ENCODE measurements around the gene ACP2.

The ACP2 gene

GRCh38 chr11:47268448-47269001, 19.9 kb upstream of the ACP2 start:
- no peak for DNase-seq

GRCh38 chr11:47267876-47268275, 19.3 kb upstream of the ACP2 start:
- no peak for DNase-seq

- DNase-seq, result no peak
Measured at GRCh38 chr11:47264521-47264920, 15.9 kb upstream of the ACP2 start.

GRCh38 chr11:47264119-47264518, 15.5 kb upstream of the ACP2 start:
- no peak for DNase-seq

GRCh38 chr11:47261291-47261800, 12.7 kb upstream of the ACP2 start:
- DNase-seq, result no peak

- no peak for DNase-seq
Measured at GRCh38 chr11:47260366-47260765, 11.8 kb upstream of the ACP2 start.

- DNase-seq, result no peak
Measured at GRCh38 chr11:47259232-47259977, 10.8 kb upstream of the ACP2 start.

- DNase-seq, result no peak
Measured at GRCh38 chr11:47258317-47258902, 9.8 kb upstream of the ACP2 start.

- DNase-seq, result peak; percentile 23
Measured at GRCh38 chr11:47257517-47258316, 9.1 kb upstream of the ACP2 start, which contains the start of gene NR1H3. TSS of gene NR1H3 (plus strand) at chr11:47257996. CDS start at chr11:47259217, 1,221 bp downstream.

GRCh38 chr11:47257177-47257516, 8.5 kb upstream of the ACP2 start:
- DNase-seq, result no peak

- no peak for DNase-seq
Measured at GRCh38 chr11:47256374-47256773, 7.8 kb upstream of the ACP2 start.

- DNase-seq, result no peak
Measured at GRCh38 chr11:47254386-47254785, 5.8 kb upstream of the ACP2 start.

- DNase-seq, result no peak
Measured at GRCh38 chr11:47253660-47254059, 5.0 kb upstream of the ACP2 start.

GRCh38 chr11:47251751-47252150, 3.1 kb upstream of the ACP2 start:
- no peak for DNase-seq

GRCh38 chr11:47249378-47249715, 733 bp upstream of the ACP2 start:
- no peak for DNase-seq

GRCh38 chr11:47248304-47248663, 330 bp downstream of the ACP2 start:
- no peak for DNase-seq

- DNase-seq, result no peak
Measured at GRCh38 chr11:47247502-47247901, 1.1 kb downstream of the ACP2 start.

GRCh38 chr11:47245611-47246357, 2.8 kb downstream of the ACP2 start:
- no peak for DNase-seq

- no peak for DNase-seq
Measured at GRCh38 chr11:47244448-47245350, 3.9 kb downstream of the ACP2 start.

- DNase-seq, result no peak
Measured at GRCh38 chr11:47243454-47243853, 5.2 kb downstream of the ACP2 start.

- no peak for DNase-seq
Measured at GRCh38 chr11:47242596-47243192, 5.9 kb downstream of the ACP2 start.

Data from NCI-H1105 treated with DMSO at 0.1 percent for 48 hours (cell line).